Vagina (tissue), 2 donors: ENCODE results near the gene POU6F2.

ENCODE experiments used
- CTCF ChIP-seq, 3 experiments: fragments of 450-650 bp in 2 of 3; fragments of 200-600 bp in 1 of 3; sonication (generic) in 1 of 3; IDR thresholded peaks; one replicate each; pipeline ENCODE4 v1.5.1; 2017 to 2019; ENCODE audit warnings: antibody characterized with exemption in 3 of 3, mild to moderate bottlenecking in 2 of 3, moderate library complexity in 2 of 3
- POLR2AphosphoS5 ChIP-seq, 2 donors: sonication (generic); formaldehyde crosslinking; IDR thresholded peaks; one replicate each; pipeline ENCODE4 v1.9.0; 2017; ENCODE audit warnings: antibody characterized with exemption in 2 of 2, mild to moderate bottlenecking in 2 of 2, low read depth in 1 of 2; ENCODE audit not compliant: insufficient read depth in 1 of 2

DNA sequence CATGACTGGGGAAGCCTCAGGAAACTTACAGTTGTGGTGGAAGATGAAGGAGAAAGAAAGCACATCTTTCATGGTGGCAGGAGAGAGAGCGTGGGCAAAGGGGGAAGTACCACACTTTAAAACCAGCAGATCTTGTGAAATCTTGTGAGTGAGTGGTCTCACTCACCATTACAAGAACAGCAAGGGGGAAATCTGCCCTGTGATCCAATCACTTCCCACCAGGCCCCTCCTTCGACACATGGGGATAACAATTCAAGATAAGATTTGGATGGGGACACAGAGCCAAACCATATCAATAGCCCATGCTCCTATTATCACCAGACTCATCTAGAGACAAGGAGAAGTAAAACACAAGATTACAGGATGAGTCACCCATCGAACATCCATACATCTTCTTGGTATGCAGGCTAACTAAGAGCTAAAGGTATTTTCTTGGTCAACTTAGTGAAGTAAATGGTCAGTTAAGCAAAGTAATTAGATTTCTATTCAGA is 533.2 kb downstream of the POU6F2 start:
- TF ChIP-seq POLR2AphosphoS5 (IDR thresholded peaks at IDR 0.05; ENCODE audit: insufficient read depth in 1 of 2, low read depth in 1 of 2) (no peak), CTCF (IDR thresholded peaks at IDR 0.05) (no peak)
